Endodermal cell (in vitro differentiated cells): Measurements from ENCODE around the gene CLSTN2. TPM values are rescaled to one million over a fixed set of nuclear protein-coding genes. Genes with fewer than 3 reads are reported as not detected.

Experiments used
- DNase-seq: peaks from one replicate; pipeline ENCODE4 v3.0.0-alpha.2; 2017
- H3K27ac ChIP-seq: 2 replicates; pipeline ENCODE4 v1.5.1; 2013; ENCODE audit warnings: mild to moderate bottlenecking, low read depth, low read length, moderate library complexity
- H3K27me3 ChIP-seq: 2 replicates; pipeline ENCODE4 v1.6.1; 2013; ENCODE audit warnings: mild to moderate bottlenecking, low read length, moderate library complexity; ENCODE audit not compliant: insufficient read depth, control insufficient read depth, poor library complexity, severe bottlenecking
- H3K36me3 ChIP-seq: 2 replicates; pipeline ENCODE4 v1.7.0; 2013; ENCODE audit warnings: mild to moderate bottlenecking, low read length, moderate library complexity; ENCODE audit not compliant: control insufficient read depth, insufficient read depth
- H3K4me1 ChIP-seq: one replicate; pipeline ENCODE4 v1.7.0; 2013; ENCODE audit warnings: low read length; ENCODE audit not compliant: control insufficient read depth, insufficient read depth
- H3K4me3 ChIP-seq: 2 replicates; pipeline ENCODE4 v1.5.1; 2013; ENCODE audit warnings: mild to moderate bottlenecking, low read length, moderate library complexity
- H3K9ac ChIP-seq: 2 replicates; pipeline ENCODE4 v1.6.1; 2013; ENCODE audit warnings: mild to moderate bottlenecking, low read length, moderate library complexity; ENCODE audit not compliant: poor library complexity, severe bottlenecking; ENCODE audit errors: extremely low read depth
- H3K9me3 ChIP-seq: 2 replicates; pipeline ENCODE4 v1.6.1; 2013; ENCODE audit warnings: mild to moderate bottlenecking, low read length, moderate library complexity; ENCODE audit not compliant: control insufficient read depth
- H3K27ac Mint-ChIP-seq: 2 replicates; pipeline ENCODE4 v1.8.0; 2020; ENCODE audit warnings: mixed read lengths
- H3K27me3 Mint-ChIP-seq: 2 replicates; pipeline ENCODE4 v1.8.0; 2021; ENCODE audit warnings: mild to moderate bottlenecking, mixed read lengths; ENCODE audit not compliant: insufficient read depth
- H3K36me3 Mint-ChIP-seq: 2 replicates; pipeline ENCODE4 v1.8.0; 2020; ENCODE audit warnings: low read depth, mixed read lengths
- H3K4me1 Mint-ChIP-seq: 2 replicates; pipeline ENCODE4 v1.8.0; 2020; ENCODE audit warnings: mixed read lengths
- H3K4me3 Mint-ChIP-seq: 2 replicates; pipeline ENCODE4 v1.8.0; 2020; ENCODE audit warnings: mild to moderate bottlenecking, moderate library complexity, mixed read lengths
- H3K9me3 Mint-ChIP-seq: 2 replicates; pipeline ENCODE4 v1.8.0; 2020; ENCODE audit warnings: mild to moderate bottlenecking, mixed read lengths
- CTCF ChIP-seq: fragments of 200-600 bp; sonication (generic); conservative IDR thresholded peaks from 2 replicates; pipeline ENCODE4 v1.5.0; 2021; ENCODE audit warnings: antibody characterized with exemption, mild to moderate bottlenecking
- WGBS, 2 experiments: methylation state at CpG; one replicate each; pipeline versions ENCODE4 v1.1.5 to v1.1.7; 2013; ENCODE audit warnings: missing lambda C conversion rate in 2 of 2, mixed read lengths in 1 of 2; ENCODE audit not compliant: insufficient coverage in 1 of 2, insufficient read length in 1 of 2; 5-methylcytosine and 5-hydroxymethylcytosine counted together
- total RNA-seq, 2 donors: library from RNA; stranded (reverse); fragmentation: NEBNext Ultra II Directional in 1 of 2; extraction: Animal tissue kit (Norgen Biotek cat#: 25700) in 1 of 2; gene quantifications; 2 replicates in 1 of 2; 3 replicates in 1 of 2; pipeline ENCODE4 v1.2.1, GENCODE V29; 2021

The CLSTN2 gene
- total RNA-seq, 2 donors from 2014 or later: 0.13 to 0.42 TPM

- Mint-ChIP-seq H3K4me1 (no peaks in the 10 kb centered on the region), H3K27me3 (peaks cover 46% of the 10 kb centered on the region), H3K36me3 (no peaks in the 10 kb centered on the region), H3K9me3 (no peaks in the 10 kb centered on the region), H3K4me3 (no peak overlapping the region), H3K27ac (no peak overlapping the region)
- no peak overlapping the region for H3K9ac ChIP-seq
- DNase-seq: no peak
- H3K4me3 ChIP-seq: no peak overlapping the region
- no peaks in the 10 kb centered on the region for H3K4me1 ChIP-seq
- no peaks in the 10 kb centered on the region for H3K9me3 ChIP-seq
- peaks cover 39% of the 10 kb centered on the region for H3K27me3 ChIP-seq
- H3K36me3 ChIP-seq: no peaks in the 10 kb centered on the region
- no peak for TF ChIP-seq CTCF
- 89% methylated on average over 3 of the region's 4 CpGs; no CpG with 5 or more reads in 1 of the 2 experiments for WGBS, 2 experiments
- no peak overlapping the region for H3K27ac ChIP-seq
These were observed 10.4 kb downstream of the CLSTN2 start for GRCh38 chr3:139945386-139945785.

- no peak overlapping the region for H3K9ac ChIP-seq
- Mint-ChIP-seq H3K4me1 (no peaks in the 10 kb centered on the region), H3K4me3 (no peak overlapping the region), H3K27me3 (peaks cover 42% of the 10 kb centered on the region), H3K36me3 (no peaks in the 10 kb centered on the region), H3K27ac (no peak overlapping the region), H3K9me3 (no peaks in the 10 kb centered on the region)
- H3K36me3 ChIP-seq: no peaks in the 10 kb centered on the region
- H3K9me3 ChIP-seq: no peaks in the 10 kb centered on the region
- no peak overlapping the region for H3K4me3 ChIP-seq
- DNase-seq: no peak
- H3K27me3 ChIP-seq: peaks cover 35% of the 10 kb centered on the region
- H3K27ac ChIP-seq: no peak overlapping the region
- no peaks in the 10 kb centered on the region for H3K4me1 ChIP-seq
- TF ChIP-seq CTCF: no peak
These were observed 11.0 kb downstream of the CLSTN2 start for GRCh38 chr3:139945942-139946341.

- H3K4me1 Mint-ChIP-seq: no peaks in the 10 kb centered on the region
- no peak for TF ChIP-seq CTCF
- Histone ChIP-seq H3K9me3 (no peaks in the 10 kb centered on the region), H3K4me1 (no peaks in the 10 kb centered on the region), H3K4me3 (no peak overlapping the region), H3K27ac (no peak overlapping the region), H3K36me3 (no peaks in the 10 kb centered on the region), H3K9ac (no peak overlapping the region), H3K27me3 (peaks cover 18% of the 10 kb centered on the region)
- no peak overlapping the region for H3K27ac Mint-ChIP-seq
- no peak overlapping the region for H3K4me3 Mint-ChIP-seq
- H3K9me3 Mint-ChIP-seq: no peaks in the 10 kb centered on the region
- no peak for DNase-seq
- H3K27me3 Mint-ChIP-seq: peaks cover 20% of the 10 kb centered on the region
- H3K36me3 Mint-ChIP-seq: no peaks in the 10 kb centered on the region
These were observed 13.5 kb downstream of the CLSTN2 start for GRCh38 chr3:139948467-139948866.
